T-helper 22 cell (primary cell): Measurements from ENCODE around the gene MMGT1.

ENCODE experiments used
- DNase-seq: peaks from one replicate; pipeline ENCODE4 v3.0.0-alpha.2; 2020; ENCODE audit warnings: low read depth

The MMGT1 gene

GRCh38 chrX:135973548-135974278, at the start of gene MMGT1:
Gene MMGT1 (minus strand): TSS chrX:135973988. CDS start chrX:135973675, 313 bp downstream.
- peak; percentile 79 for DNase-seq

GRCh38 chrX:136021903-136022302, 48.1 kb upstream of the MMGT1 start:
- DNase-seq = no peak

- no peak for DNase-seq
These were observed 47.4 kb upstream of the MMGT1 start for GRCh38 chrX:136021160-136021559.

GRCh38 chrX:136019226-136019625, 45.4 kb upstream of the MMGT1 start:
- DNase-seq = no peak

GRCh38 chrX:136016881-136017280, 43.1 kb upstream of the MMGT1 start:
- DNase-seq = no peak

- no peak for DNase-seq
These were observed 41.2 kb upstream of the MMGT1 start for GRCh38 chrX:136015016-136015415.

- DNase-seq = no peak
These were observed 14.5 kb upstream of the MMGT1 start for GRCh38 chrX:135988245-135988644.

GRCh38 chrX:135985973-135986310, 12.2 kb upstream of the MMGT1 start:
- no peak for DNase-seq

GRCh38 chrX:135985157-135985972, 11.6 kb upstream of the MMGT1 start, which contains the start of gene SLC9A6:
Gene SLC9A6 (plus strand): TSS chrX:135985435. CDS start chrX:135985659, 224 bp downstream.
- peak; percentile 66 for DNase-seq

GRCh38 chrX:135984791-135985156, 11.0 kb upstream of the MMGT1 start:
- DNase-seq = no peak

GRCh38 chrX:135984256-135984655, 10.5 kb upstream of the MMGT1 start:
- no peak for DNase-seq

GRCh38 chrX:135982860-135983259, 9.1 kb upstream of the MMGT1 start:
- DNase-seq = no peak

GRCh38 chrX:135981668-135982067, 7.9 kb upstream of the MMGT1 start:
- DNase-seq = no peak

- no peak for DNase-seq
These were observed 7.2 kb upstream of the MMGT1 start for GRCh38 chrX:135981010-135981409.

- no peak for DNase-seq
These were observed 3.8 kb upstream of the MMGT1 start for GRCh38 chrX:135977611-135978010.

GRCh38 chrX:135975421-135975820, 1.6 kb upstream of the MMGT1 start:
- DNase-seq = no peak

GRCh38 chrX:135974279-135974856, 580 bp upstream of the MMGT1 start:
- peak; percentile 65 for DNase-seq

- no peak for DNase-seq
These were observed 702 bp downstream of the MMGT1 start for GRCh38 chrX:135973025-135973547.

- DNase-seq = no peak
These were observed 22.5 kb downstream of the MMGT1 start for GRCh38 chrX:135951291-135951690.

- no peak for DNase-seq
These were observed 29.3 kb downstream of the MMGT1 start for GRCh38 chrX:135944486-135944885.

GRCh38 chrX:135931644-135932487, 41.9 kb downstream of the MMGT1 start:
- DNase-seq = no peak

GRCh38 chrX:135927897-135928296, 45.9 kb downstream of the MMGT1 start:
- no peak for DNase-seq
